GM19023 (cell line): ENCODE data around the gene CSTF3.
"Not testable (repeated sequence)": the region's sequence is repeated elsewhere in the genome, so short reads cannot be mapped to it uniquely, and the experiment has no call there.

ENCODE experiments used
- ATAC-seq: cut with Tn5 transposase; IDR thresholded peaks from one replicate; pipeline ENCODE4 v1.9.1; 2021; ENCODE audit warnings: mild to moderate bottlenecking, moderate library complexity; ENCODE audit not compliant: unreplicated experiment

Gene CSTF3

DNA sequence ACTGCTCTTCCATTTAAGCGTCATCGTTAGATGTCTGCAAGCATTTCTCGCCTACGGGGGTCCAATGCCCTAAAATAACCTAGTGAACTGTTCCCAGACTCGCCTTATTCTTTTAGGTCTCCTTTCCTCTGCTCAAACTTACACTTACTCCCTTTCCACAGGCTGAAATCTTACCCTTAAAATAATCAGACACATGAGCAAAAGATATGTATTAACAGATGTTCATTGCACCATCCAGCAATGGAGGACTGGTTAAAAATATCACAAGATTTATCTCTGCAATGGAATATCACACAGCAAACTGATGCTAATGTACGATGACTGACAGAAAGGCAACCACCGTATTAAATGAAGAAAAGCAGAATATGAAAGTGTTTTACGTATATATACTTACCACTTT, 1.6 kb upstream of the CSTF3 start:
- ATAC-seq = no peak

- no peak for ATAC-seq
Measured at GRCh38 chr11:33160587-33160986, 693 bp downstream of the CSTF3 start.

- no peak for ATAC-seq
Measured at GRCh38 chr11:33160136-33160535, 1.1 kb downstream of the CSTF3 start.

DNA sequence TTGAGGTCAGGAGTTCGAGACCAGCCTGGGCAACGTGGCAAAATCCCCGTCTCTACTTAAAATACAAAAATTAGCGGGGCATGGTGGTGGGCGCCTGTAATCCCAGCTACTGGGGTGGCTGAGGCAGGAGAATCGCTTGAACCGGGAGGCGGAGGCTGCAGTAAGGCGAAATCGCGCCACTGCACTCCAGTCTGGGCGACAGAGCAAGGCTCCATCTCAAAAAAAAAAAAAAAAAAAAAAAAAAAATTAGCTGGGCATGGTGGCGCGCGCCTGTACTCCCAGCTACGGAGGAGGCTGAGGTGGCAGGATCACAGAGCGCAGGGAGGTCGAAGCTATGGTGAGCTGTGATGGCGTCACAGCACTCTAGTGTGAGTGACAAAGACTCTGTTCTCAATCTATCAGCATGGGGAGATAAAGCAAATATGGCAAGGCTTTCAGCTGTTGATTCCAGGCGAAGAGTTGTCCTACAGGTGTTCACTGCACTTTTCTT, 1.9 kb downstream of the CSTF3 start:
- ATAC-seq = not testable (repeated sequence)

GRCh38 chr11:33158596-33159275, 2.5 kb downstream of the CSTF3 start:
- ATAC-seq = no peak

DNA sequence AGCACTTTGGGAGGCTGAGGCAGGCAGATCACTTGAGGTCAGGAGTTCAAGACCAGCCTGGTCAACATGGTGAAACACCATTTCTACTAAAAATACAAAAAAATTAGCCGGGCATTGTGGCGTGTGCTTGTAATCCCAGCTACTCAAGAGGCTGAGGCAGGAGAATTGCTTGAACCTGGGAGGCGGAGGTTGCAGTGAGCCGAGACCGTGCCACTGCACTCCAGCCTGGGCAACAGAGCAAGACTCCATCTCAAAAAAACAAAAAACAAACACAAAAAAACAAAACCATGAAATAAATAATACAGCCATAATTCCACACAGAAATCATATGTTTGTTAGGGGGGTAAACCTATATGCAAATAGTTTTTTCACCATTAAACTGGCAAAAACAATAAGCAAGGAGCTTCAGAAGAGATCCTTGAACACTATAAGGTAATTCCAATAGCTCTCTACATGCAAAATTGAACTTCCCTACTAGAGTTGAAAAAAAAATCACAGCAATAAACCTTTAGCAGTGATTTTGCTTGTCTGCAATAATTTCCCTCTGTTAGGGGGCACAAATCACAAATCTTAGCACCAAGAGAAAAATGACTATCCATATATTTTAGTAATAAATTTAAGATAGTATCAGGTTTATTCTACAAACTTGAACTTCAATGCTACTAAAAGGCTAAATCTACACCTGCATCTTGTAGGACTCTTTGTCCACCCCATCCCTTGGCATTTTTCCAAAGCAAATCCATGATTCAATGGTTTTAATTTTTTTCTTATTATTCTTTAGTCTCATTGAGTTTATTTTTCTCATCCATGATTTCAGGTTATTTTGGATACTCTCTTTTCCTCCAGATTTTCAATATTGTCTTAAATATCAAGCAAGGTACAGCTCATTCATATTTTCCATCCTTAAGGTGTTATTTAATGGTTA, 3.9 kb downstream of the CSTF3 start:
- ATAC-seq = no peak

DNA sequence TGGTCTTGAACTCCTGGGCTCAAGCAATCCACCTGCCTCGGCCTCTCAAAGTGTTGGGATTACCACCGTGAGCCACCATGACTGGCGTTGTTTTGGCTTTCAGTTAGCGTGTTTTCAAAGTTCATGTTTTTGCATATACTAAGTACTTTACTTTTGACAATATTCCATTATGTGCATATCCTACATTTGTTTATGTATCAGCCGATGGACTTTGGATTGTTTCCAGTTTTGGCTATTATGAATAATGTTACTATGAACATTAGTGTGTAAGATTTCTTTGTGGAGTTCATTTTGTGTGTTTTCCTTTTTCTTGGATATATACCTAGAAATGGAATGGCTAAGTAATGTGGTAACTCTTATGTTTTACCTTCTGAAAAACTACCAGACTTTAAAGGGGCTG, 9.9 kb downstream of the CSTF3 start:
- no peak for ATAC-seq

DNA sequence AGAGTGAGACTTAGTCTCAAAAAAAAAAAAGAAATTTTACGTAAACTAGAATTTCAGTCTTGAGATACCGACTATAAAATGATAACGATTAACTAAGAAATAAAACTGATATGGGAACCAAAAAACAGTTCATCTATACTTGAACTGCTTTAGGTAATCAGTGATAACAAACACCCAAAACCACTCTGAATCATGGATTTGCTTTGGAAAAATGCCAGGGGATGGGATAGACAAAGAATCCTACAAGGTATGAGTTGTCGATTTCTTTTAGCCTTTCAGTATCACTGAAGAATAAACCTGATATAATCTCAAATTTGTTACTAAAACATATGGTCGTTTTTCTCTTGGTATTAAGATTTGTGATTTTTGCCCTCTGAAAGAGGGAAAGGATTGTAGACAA, 13.7 kb downstream of the CSTF3 start:
- ATAC-seq = no peak

GRCh38 chr11:33135768-33136443, 25.4 kb downstream of the CSTF3 start:
- ATAC-seq = no peak

DNA sequence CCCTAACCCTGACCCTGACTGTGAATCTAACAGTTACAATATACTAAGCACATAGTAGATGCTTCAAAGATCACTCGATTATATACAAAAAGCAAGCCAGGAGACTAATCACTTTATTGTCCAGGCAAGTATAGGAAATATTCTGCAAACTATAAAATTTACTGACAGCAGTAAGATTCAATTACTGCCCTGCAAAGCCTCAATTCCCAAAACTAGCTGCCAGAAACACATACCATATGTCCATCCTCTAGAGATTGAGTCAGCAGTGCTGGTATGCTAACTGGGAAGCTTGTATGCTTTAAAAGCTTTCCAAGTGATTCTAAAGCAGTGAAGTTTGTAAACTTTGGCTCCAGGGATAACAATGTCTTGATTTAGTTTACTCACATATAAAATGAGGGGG, 26.1 kb downstream of the CSTF3 start:
- ATAC-seq = no peak

DNA sequence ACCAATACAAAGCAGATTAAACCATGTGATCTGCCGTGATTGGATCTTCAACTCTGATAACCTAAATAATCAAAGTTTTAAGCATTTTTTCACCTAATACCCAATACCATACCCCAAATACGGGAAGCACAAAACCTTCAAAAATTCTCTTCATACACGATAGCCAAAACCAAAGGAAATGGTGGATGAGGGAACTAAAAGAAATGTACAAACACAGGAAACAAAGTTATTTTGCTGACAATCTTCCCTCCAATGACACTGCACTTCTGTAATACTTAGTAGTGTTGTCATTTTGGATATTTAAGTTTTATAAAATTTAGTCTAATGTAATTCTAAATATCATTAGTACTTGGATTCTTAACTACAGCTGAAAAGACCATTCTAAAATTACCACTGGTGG, 27.0 kb downstream of the CSTF3 start:
- no peak for ATAC-seq

DNA sequence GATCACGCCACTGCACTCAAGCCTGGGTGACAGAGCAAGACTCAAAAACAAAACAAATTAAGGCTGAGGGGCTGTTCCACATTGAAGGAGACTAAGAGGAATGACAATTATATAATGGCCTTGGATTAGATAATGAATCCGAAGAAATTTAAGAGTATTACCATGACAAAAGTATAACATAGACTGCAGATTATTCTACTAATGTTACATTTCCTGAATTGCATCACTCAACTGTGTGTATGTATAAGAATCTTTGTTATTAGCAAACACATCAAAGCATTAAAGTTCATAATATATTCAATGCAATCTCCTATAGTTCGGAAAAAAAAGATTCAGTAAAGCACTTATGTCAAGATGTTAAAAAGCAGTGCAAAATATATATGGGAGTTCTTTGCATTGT, 27.5 kb downstream of the CSTF3 start:
- no peak for ATAC-seq

GRCh38 chr11:33132510-33132909, 28.8 kb downstream of the CSTF3 start:
- no peak for ATAC-seq

GRCh38 chr11:33128739-33129138, 32.5 kb downstream of the CSTF3 start:
- no peak for ATAC-seq

DNA sequence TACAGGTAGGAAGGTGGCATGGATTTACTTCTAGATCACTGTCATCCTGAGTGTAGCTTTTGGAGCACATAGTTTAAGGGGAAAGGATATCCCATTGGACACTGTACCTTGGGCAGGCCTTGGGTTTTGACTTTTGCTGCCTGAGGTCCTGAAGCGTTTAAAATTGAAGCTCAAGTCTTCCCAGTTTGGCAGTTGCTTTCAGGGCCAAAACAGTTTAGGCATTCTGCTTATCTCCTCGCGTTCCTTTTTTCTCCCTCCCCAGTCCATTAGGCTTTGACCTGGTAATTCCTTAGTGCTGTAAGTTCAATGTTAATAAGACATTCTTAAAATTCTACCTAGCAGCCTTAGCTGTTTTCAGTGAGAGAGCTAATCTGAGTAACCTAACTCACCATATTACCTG, 35.7 kb downstream of the CSTF3 start:
- ATAC-seq = no peak

DNA sequence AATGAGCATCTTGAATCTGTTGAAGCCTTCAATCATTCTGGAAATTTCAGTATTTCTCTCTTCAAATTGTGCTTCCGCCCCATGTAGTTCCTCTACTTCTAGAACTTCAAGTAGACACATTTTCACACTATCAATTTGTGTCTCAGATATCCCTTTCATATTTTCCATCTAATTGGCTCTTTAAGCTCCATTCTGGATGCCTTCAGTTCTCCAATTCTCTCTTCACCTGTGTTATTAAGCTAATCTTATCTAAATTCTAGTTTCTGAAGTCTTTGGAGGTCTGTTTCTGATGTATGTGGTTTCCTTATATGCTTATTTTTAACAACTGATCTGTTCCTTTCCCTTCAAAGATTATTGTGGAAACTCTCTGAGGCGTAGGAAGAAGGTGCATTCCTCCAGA, 36.3 kb downstream of the CSTF3 start:
- ATAC-seq = no peak

DNA sequence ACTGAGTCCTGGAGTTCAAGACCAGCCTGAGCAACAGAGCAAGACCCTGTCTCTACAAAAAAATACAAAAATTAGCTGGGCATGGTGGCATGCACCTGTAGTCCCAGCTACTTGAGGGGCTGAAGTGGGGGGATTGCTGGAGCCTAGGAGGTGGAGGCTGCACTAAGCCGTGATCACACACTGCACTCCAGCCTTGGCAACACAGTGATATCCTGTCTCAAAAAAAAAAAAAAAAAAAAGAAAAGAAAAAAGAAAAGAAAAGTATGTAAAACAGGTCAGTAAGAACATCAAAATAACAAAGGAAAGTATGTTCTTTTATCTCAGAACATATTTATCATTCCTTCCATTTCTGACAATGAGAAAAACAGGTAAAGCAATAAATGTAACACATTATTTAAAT, 38.6 kb downstream of the CSTF3 start:
- ATAC-seq = not testable (repeated sequence)

- no peak for ATAC-seq
Measured at GRCh38 chr11:33116535-33116934, 44.7 kb downstream of the CSTF3 start.

DNA sequence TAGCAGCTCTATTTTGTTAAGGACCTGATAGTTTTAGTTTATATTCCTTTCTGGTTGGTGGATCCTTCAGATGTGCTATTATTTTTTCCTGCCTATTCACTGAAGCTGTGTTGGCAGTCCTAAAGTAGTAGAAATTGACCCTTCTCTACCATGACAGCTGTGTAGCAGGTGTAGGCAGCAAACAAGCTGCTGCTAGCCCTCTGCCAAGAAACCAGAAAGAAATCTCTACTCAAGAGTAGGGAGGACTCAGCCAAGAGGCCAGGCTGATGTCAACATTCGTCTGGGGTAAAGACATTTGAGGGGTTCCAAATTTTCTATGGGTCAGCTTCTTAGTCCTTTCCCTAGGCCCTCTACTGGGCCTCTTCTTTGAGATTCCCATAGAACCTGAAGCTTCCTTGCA, 51.2 kb downstream of the CSTF3 start:
- no peak for ATAC-seq

GRCh38 chr11:33109294-33109895, 51.9 kb downstream of the CSTF3 start:
- no peak for ATAC-seq

- no peak for ATAC-seq
Measured at GRCh38 chr11:33103836-33104235, 57.4 kb downstream of the CSTF3 start.
